Left renal cortex interstitium (tissue), 4 donors: ENCODE data around the gene KXD1. TPM values are rescaled to one million over a fixed set of nuclear protein-coding genes. Genes with fewer than 3 reads are reported as not detected.

Source experiments
- DNase-seq, 4 donors: peaks; one replicate each; pipeline ENCODE4 v3.0.0-alpha.2; 2013; ENCODE audit warnings: low read depth in 4 of 4, low spot score in 2 of 4, missing footprints in 1 of 4
- polyA plus RNA-seq, 4 donors: library from polyadenylated mRNA; unstranded; fragments of 120-200 nt; gene quantifications; one replicate each; pipeline ENCODE4 v1.2.1, GENCODE V29; 2013; ENCODE audit not compliant: insufficient read length in 4 of 4

Gene KXD1
- polyA plus RNA-seq, 4 donors = 55.5 to 75.7 (median 67.6) TPM

DNA sequence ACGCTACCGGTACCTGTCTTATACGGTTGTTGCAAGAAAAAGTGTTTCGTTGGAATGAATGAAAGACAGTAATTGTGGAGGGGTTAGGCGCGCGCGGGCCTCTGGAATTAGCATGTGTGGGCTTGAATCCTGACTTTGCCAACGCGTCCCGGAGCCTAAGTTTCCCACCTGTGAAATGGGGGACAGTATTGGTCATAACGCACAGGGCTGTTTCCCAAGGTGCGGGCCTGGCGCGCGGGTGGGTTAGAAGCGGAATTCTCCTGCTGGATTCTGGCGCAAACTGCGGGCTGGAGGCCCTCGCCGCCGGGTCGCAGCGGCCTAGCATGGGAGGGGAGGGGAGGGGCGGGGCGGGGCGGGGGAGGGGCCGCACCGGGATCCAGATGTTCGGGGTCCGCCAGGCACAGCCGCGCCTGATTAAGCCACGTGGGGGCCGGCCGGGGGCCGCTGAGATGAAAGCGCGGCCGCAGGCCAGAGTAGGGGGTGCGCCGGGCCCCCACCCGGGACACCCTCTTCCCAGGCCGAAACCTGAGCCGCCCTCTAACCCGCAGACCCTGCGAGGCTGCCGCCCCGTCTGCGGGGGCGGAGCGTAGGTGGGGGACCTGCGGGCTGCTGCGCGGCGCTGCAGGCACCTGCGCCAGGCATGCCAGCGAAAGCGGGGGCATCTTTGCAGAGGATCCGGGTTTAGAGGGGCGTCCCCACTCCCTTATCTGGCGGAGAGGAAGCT is 53.8 kb downstream of the KXD1 start:
- DNase-seq = no peak

DNA sequence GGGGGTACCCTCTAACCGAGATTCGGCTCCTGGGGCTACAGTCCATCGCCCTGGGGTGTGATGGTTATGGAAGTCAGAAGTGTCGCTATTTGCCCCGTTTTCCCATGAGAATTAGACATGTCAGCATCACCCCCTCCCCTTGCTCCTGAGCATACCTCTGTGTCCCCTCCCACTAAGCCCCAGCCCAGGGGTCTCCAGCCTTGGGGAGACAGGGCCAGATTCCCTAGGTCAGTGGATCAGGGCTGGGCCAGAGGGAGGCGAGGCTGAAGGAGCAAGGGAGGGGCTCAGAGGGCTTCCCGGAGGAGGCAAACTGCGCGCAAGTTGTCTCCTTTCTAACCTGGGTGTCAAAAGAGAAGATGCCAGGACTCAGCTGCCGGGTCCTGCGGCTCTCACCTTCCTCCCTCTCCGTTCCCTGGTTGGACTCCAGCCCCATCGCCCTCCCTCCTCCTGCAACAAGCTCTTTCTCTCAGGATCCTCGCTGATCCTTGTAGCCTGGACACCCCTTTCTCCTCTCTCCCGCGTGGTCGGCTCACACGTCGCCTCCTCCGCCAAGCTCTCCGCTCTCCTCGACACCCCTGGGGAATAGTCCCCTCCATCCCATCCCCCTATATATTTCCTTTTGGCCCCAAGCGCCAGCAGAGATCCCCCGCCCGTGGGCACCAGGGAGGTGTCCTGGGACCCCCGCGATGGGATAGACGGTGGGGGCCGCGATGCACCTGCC is 54.5 kb downstream of the KXD1 start:
- DNase-seq = no peak

DNA sequence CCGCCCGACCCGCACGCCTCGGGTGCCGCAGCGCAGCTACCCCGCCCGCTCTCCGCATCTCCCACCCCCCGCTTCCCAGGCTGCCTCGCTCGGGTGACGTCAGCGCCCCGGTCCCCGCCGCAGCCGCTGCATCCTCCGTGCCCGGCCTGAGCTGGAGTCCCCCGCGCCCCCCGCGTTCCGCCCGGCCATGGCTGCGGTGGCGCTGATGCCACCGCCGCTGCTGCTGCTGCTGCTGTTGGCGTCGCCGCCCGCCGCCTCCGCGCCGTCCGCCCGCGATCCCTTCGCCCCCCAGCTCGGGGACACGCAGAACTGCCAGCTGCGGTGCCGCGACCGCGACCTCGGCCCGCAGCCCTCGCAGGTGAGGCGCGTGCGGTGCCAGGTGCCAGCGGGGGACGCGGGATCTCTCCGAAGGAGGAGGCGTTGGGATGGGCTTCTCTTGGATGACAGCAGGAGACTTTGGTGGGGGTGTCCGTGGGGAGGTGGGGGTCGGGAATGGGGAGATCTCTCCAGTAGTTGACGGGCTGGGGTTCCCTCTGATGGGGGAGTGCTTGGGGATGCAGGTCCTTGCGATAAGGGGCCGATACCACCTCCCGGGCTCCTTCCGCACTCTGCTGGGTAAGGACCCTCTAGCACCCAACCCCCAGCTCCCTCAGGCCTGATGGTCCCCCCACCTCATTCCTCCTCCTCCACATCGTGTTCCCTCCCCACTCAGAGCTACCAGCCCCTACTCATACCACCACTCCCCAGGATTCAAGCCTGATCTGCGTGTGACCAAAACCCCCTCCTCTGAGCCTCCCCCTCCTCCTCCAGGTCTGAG is 55.3 kb downstream of the KXD1 start, which contains the start of gene TMEM59L:
Gene TMEM59L (plus strand): TSS at position 99 of the 817 bp plus-strand sequence. CDS start 89 bp downstream, at position 188.
- DNase-seq = no peak

DNA sequence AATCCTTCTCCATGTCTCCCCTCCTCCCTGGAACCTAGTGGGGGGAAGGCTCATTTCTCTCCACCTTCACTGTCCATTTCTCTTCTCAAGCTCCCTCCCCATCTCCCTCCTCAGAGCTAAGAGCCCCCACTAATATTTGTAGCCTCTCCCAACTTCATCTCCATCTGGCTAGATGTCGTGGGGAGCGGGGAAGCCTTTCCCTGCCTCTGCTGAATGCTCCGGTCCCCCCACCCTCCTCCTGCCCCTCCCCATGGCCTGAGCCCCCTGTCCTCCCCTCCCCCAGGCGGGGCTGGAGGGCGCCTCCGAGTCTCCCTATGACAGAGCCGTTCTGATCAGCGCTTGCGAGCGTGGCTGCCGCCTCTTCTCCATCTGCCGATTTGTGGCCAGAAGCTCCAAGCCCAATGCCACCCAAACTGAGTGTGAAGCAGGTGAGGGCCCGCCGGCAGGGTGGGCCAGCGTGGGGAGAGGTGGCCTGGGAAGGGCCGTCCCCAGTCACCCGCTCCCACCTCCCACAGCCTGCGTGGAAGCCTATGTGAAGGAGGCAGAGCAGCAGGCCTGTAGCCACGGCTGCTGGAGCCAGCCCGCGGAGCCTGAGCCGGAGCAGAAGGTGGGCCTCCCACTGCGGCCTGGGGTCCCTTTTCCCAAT is 56.0 kb downstream of the KXD1 start:
- no peak for DNase-seq

DNA sequence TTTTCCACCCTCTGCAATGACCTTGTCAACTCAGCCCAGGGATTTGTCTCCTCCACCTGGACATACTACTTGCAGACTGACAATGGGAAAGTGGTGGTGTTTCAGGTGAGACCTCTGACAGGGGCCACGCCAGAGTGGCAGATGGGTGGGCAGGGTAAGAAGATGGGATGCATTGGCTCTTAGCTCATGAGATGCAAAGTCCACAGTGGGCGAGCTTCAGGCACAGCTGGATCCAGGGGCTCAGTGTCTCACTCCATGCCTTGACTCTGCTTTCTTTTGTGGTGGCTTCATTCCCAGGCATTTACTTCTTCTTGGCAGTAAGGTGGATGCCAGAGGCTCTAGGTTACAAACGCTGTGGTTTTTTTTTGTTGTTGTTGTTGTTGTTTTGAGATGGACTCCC is 58.4 kb downstream of the KXD1 start:
- DNase-seq = no peak

DNA sequence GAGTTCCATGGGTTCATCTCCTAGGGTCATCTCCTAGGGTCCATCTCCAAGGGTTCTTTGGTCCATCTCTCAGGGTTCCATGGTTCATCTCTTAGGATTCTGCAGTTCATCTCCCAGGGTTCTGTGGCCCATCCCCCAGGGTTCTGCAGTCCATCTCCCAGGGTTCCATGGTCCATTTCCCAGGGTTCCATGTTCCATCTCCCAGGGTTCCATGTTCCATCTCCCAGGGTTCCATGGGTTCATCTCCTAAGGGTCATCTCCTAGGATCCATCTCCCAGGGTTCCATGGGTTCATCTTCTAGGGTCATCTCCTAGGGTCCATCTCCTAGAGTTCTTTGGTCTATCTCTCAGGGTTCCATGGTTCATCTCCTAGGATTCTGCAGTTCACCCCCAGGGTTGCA is 59.9 kb downstream of the KXD1 start:
- no peak for DNase-seq

DNA sequence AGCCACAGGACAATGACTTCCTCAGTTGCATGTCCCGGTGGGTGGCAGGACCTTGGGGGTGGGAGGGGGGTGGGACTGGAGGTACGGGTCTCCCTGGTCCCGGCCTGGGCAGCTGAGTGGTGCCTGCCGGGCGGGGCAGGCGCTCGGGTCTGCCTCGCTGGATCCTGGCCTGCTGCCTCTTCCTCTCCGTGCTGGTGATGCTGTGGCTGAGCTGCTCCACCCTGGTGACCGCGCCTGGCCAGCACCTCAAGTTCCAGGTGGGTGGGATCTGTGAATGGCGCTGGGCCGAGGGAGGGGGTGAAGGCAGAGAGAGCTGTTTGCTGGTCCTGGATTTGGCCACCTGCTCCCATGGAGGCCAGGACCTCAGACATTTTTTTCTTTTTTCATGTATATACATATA is 60.6 kb downstream of the KXD1 start:
- no peak for DNase-seq

Other genes with a start within 250 kb of the KXD1 start
- gene LSM4, start 234.8 kb upstream of the KXD1 start, polyA plus RNA-seq = 100 to 1,000 TPM in 2 of 4 donors, 10 to 100 TPM in 2; 90.4 to 134 (median 105) TPM
- 10 to 100 TPM; 21.2 to 31.5 (median 26.5) TPM for gene PGPEP1, start 217.3 kb upstream of the KXD1 start, polyA plus RNA-seq
- gene GDF15, start 171.7 kb upstream of the KXD1 start, polyA plus RNA-seq = 10 to 100 TPM in 1 of 4 donors, 1 to 10 TPM in 3; 5.5 to 19.2 (median 8.2) TPM
- 1 to 10 TPM in 2 of 4 donors, under 1 TPM in 2; 0.79 to 1.9 (median 1.1) TPM for gene LRRC25, start 160.2 kb upstream of the KXD1 start, polyA plus RNA-seq
- 100 to 1,000 TPM in 3 of 4 donors, 10 to 100 TPM in 1; 56.3 to 130 (median 114) TPM for gene SSBP4, start 138.5 kb upstream of the KXD1 start, polyA plus RNA-seq
- gene ISYNA1, start 119.7 kb upstream of the KXD1 start, polyA plus RNA-seq = 100 to 1,000 TPM in 3 of 4 donors, 10 to 100 TPM in 1; 85.7 to 154 (median 134) TPM
- 10 to 100 TPM in 3 of 4 donors, 1 to 10 TPM in 1; 8.3 to 13.8 (median 12.3) TPM for gene ELL, start 35.8 kb upstream of the KXD1 start, polyA plus RNA-seq
- 100 to 1,000 TPM; 155 to 215 (median 193) TPM for gene FKBP8, start 14.3 kb upstream of the KXD1 start, polyA plus RNA-seq
- gene UBA52, start 14.0 kb downstream of the KXD1 start, polyA plus RNA-seq = 1,000 to 10,000 TPM in 1 of 4 donors, 100 to 1,000 TPM in 3; 710 to 1,047 (median 838) TPM
- 10 to 100 TPM; 22.5 to 51.3 (median 38.4) TPM for gene REX1BD, start 30.9 kb downstream of the KXD1 start, polyA plus RNA-seq
- 1 to 10 TPM; 3.3 to 7.7 (median 4.1) TPM for gene CRLF1, start 48.9 kb downstream of the KXD1 start, polyA plus RNA-seq
- gene TMEM59L, start 55.0 kb downstream of the KXD1 start, polyA plus RNA-seq = 1 to 10 TPM; 2.3 to 4.1 (median 3.7) TPM
- gene KLHL26, start 79.2 kb downstream of the KXD1 start, polyA plus RNA-seq = 10 to 100 TPM in 2 of 4 donors, 1 to 10 TPM in 2; 6.4 to 13.3 (median 9.8) TPM
- 10 to 100 TPM; 12.2 to 32.4 (median 21.6) TPM for gene CRTC1, start 125.8 kb downstream of the KXD1 start, polyA plus RNA-seq
- under 1 TPM in 3 of 4 donors, not detected in 1; 0.11 to 0.39 (median 0.35) TPM for gene COMP, start 233.4 kb downstream of the KXD1 start, polyA plus RNA-seq